ENCODE data around the gene PHF14.

Gene PHF14

DNA sequence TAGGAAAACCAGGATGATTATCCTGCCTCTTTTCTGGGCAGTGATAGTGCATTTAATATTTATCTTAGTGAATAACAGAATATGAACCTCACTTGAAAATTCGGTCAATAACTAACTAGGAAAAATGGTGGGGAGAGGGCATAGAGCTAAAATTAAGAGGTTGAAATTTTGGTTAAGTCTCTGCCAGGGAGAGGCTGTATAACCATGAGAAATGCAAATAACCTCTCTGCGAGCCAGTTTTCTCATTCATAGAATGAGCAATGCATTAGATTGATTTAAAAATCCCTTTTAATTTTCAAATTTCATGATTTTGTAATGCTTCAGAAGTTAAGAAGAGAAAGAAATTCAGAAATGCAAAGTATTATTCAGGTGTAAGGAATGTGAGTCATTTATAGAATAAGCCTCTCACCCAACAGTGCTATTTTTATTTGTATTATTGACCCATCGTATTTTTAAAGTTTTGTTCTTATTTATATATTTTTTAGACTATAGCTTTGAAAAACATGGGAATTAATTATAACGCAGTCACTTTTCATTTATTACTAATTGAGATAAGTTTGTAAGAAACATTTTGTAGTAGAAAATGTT is 104.7 kb downstream of the PHF14 start:
- TF ChIP-seq, protein P1, sequence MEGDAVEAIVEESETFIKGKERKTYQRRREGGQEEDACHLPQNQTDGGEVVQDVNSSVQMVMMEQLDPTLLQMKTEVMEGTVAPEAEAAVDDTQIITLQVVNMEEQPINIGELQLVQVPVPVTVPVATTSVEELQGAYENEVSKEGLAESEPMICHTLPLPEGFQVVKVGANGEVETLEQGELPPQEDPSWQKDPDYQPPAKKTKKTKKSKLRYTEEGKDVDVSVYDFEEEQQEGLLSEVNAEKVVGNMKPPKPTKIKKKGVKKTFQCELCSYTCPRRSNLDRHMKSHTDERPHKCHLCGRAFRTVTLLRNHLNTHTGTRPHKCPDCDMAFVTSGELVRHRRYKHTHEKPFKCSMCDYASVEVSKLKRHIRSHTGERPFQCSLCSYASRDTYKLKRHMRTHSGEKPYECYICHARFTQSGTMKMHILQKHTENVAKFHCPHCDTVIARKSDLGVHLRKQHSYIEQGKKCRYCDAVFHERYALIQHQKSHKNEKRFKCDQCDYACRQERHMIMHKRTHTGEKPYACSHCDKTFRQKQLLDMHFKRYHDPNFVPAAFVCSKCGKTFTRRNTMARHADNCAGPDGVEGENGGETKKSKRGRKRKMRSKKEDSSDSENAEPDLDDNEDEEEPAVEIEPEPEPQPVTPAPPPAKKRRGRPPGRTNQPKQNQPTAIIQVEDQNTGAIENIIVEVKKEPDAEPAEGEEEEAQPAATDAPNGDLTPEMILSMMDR (conservative IDR thresholded peaks at IDR 0.05; ENCODE audit: control insufficient read depth, insufficient read depth, low read depth, low read length), result no peak
- no peak for DNase-seq (ENCODE audit: low read depth)
- no peak overlapping the region for H3K4me3 ChIP-seq (ENCODE audit: control insufficient read depth, low read depth, low read length)

DNA sequence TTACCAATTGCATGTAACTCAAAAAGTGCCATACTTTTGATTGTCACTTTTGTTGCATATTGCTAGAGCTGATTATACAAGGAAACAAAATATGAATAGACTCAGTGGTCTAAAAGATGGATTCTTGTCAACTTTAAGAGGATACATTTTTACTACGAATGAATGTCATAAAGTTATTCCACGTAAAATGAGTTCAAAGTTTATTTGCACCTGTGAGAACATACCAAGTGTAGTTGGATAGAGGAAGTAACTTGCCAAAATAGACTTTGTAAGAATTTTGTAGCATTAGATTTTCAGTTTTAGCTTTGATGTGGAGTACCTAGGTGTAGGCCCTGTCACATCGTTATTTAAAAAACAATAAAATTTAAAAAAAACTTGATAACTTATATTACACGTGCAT is 106.2 kb downstream of the PHF14 start:
- no peak overlapping the region for H3K4me3 ChIP-seq (ENCODE audit: control insufficient read depth, low read depth, low read length)
- TF ChIP-seq, protein P1 (conservative IDR thresholded peaks at IDR 0.05; ENCODE audit: control insufficient read depth, insufficient read depth, low read depth, low read length), result no peak
- DNase-seq (ENCODE audit: low read depth), result no peak

DNA sequence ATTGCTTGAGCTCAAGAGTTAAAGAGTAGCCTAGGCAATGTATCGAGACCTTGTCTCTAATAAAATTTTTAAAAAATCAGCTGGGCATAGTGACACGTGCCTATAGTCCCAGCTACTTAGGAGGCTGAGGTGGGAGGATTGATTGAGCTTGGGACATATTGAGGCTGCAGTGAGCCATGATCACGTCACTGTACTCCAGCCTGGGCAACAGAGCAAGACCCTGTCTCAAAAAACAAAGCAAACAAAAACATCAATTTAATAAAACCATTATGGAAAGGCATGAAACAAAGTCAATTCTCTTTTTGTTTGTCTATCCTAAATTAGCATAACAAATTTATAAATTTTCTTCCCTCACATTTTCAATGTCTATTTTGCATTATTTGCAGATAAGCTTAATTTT is 108.4 kb downstream of the PHF14 start:
- TF ChIP-seq, protein P1 (conservative IDR thresholded peaks at IDR 0.05; ENCODE audit: control insufficient read depth, insufficient read depth, low read depth, low read length), result no peak
- H3K4me3 ChIP-seq (ENCODE audit: control insufficient read depth, low read depth, low read length), result no peak overlapping the region
- DNase-seq (ENCODE audit: low read depth), result no peak

DNA sequence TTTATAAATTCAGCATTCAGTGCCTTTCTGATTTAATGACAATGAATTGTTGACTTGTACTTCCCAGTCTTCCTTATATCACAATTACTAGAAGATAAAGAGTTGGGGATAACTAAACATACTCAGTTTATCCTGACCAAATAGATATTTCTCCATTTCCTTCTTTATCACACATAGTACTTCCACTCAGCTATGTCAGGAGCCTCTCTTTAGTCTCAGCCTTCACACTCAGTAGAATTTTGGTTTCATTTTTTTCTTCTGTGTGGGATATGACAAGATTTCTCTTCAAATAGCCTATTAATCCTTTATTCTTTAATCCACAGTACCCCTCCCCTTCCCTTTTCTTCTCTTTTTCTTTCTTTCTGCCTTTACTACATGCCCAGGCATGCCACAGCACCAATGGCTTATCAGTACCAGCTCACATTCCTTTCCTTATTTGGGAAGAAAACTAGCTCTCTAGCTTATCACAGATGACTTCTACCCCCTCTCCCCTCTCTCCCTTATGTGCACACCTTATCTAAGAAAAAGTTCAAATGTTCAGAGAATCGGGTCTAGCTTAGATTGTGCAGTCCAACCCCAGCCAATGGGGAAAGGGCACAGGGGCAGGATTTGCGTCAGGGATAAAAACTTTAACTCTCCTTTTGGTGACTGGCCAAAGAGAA is 109.0 kb downstream of the PHF14 start:
- TF ChIP-seq, protein P1 (conservative IDR thresholded peaks at IDR 0.05; ENCODE audit: control insufficient read depth, insufficient read depth, low read depth, low read length), result no peak
- no peak overlapping the region for H3K4me3 ChIP-seq (ENCODE audit: control insufficient read depth, low read depth, low read length)
- no peak for DNase-seq (ENCODE audit: low read depth)

DNA sequence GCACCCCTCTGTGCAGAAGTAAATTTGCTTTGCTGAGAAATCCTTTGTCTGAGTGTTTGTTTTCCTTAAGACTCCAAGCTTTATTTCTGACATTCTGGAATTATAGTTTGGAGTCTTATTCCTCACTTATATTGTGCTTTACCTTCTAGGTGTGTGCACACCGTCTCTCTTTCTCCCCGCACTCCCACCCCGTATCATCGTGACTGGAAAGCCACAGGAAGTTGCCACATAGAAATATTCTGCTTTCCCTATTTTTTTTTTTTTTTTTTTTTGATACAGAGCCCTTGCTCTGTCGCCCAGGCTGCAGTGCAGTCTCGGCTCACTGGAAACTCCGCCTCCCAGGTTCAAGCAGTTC is 109.5 kb downstream of the PHF14 start:
- no peak overlapping the region for H3K4me3 ChIP-seq (ENCODE audit: control insufficient read depth, low read depth, low read length)
- DNase-seq (ENCODE audit: low read depth), result no peak
- TF ChIP-seq, protein P1 (conservative IDR thresholded peaks at IDR 0.05; ENCODE audit: control insufficient read depth, insufficient read depth, low read depth, low read length), result no peak

DNA sequence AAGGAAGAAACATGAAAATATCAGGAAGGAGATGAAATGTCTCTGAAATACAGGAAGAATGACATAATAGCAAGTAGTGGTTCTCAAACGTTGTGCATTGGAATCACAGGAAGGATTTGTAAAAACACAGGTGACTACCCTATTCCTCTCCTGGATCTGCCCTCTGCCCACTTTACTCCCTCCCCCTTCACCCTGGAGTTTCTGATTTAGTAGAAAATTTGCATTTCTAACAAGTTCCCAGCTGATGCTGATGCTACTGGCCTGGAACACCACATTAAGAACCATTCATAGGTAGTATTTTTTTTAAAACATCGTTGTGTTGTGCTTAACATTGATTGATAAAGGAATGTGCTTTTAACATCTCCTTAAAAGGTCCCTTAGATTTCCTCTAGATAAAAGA is 130.9 kb downstream of the PHF14 start:
- no peak overlapping the region for H3K4me3 ChIP-seq (ENCODE audit: control insufficient read depth, low read depth, low read length)
- TF ChIP-seq, protein P1 (conservative IDR thresholded peaks at IDR 0.05; ENCODE audit: control insufficient read depth, insufficient read depth, low read depth, low read length), result no peak
- no peak for DNase-seq (ENCODE audit: low read depth)

Data from fibroblast of mammary gland (primary cell).